Hematopoietic multipotent progenitor cell treated with erythropoietin and hydrocortisone succinate and interleukin-3 and kit ligand, for 17 days (in vitro differentiated cells): Measurements from ENCODE around the gene TPTE2.
"Not testable (repeated sequence)": the region's sequence is repeated elsewhere in the genome, so short reads cannot be mapped to it uniquely, and the experiment has no call there.

Source experiments
- DNase-seq: peaks from one replicate; pipeline ENCODE4 v3.0.0-alpha.2; 2015; ENCODE audit warnings: low spot score

TPTE2 gene

DNA sequence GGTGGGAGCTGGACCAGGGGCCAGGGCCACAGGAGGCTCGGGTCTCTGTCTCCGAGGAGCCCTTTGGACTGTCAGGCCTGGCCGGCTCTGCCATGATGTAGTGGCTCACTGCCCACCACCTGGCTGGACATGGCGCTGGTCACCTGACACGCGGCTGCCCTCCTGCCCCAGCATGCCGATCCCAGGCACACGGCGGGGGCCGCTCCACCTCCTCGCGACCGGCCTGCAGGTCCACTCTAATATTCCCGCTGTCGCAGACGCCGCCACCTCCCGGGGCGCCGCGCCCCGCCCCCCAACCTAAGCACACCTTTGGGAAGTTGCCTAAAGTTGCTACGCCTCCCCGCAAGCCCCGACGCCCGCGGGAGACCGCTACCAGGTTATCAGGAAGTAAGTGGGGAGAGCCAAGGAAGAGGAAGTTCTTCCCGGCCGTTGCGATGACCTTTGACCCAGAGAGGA lies at the start of gene TPTE2:
TPTE2 (minus strand) TSS at position 406 of the 456 bp plus-strand sequence. CDS start 58,298 bp downstream, outside the sequence.
- not testable (repeated sequence) for DNase-seq

DNA sequence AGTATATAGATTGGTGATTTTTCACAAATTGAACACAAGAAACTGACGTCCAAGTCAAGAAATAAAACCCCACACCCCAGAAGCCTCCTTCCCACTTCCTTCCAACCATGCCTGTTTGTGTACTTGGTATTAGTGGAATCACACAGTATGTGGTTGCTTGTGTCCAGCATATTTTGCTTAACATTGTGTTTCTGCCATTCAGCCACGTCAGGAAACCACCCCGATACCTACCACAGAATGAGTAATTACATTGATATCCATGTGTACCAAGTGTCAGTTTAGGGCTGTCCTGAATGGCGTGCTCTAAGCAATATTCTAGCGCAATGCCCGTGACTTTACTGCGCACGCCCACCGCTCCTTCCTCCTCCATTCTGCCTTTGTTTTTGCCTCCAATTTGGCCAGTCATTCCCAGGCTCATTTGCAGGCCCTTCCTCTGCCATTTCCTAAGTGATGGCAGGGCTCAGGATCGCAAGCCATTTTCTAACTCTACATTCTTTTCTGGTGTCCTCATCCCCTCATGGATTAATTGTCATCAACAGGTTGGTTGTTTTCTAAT lies 46.3 kb upstream of the TPTE2 start:
- DNase-seq: no peak

DNA sequence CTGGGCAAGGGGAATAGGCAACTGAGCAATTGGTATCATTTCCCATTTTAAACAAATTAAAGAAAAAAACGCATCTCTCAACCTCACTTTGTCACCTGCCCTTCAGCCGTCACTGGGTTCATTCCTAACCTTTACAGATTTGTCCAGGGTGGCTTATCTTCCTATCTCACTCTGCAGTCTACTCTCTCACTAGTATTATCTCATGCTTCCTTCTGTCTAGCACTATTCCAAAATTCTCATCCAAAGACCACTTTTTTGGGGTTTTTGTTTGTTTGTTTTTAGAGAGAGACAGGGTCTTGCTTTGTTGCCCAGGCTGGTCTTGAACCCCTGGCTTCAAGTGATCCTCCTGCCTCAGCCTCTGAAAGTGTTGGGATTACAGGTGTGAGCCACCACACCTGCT lies 45.4 kb upstream of the TPTE2 start:
- no peak for DNase-seq

DNA sequence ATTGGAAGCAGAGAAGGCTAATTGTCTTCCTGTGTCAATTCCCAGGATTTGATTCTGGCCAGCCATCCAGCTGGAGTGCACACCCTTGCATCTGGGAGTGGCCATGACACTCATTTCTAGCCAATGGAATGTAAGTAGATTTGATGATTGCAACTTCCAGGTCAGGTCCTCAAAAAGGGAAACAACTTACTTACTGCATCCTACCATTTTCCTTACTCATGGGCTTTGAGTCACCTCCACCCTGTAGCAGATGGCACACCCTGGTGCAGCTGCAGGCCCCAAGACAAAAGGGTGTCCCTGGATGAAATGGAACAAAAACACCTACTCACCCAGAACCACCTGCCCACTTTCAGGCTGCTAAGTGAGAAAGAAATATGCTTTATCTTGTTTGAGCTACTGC lies 44.8 kb upstream of the TPTE2 start:
- no peak for DNase-seq

DNA sequence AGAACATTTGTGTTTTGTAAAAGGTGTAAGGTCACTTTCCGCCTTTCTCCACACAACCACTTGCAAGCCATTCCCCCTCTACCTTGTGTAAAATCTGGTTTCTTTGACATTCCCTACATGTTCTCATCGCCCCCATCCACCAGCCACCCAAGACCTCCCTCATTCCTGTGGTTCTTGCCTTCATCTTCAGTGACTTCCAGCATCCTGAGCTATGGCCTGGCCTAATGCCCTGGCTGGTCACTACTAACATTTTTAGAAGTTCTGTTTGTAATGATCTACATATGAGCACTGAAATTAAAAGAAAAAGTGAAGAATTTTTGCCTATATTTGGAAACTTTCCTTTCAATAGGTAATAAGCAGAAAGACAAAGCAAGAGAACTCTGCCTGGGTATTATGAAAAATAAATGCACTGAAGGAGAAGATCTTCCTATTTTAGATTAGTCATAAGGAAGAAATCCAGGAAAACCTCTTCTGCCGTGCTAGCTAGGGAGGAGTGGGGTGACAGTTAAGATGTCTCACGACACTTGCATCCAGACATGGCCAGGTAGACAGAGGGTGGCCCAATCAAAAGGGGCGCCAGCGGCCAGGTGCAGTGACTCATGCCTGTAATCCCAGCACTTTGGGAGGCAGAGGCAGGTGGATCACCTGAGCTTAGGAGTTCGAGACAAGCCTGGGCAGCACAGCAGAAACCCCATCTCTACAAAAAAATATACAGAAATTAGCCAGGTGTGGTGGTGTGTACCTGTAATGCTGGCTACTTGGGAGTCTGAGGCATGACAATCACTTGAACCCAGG lies 44.0 kb upstream of the TPTE2 start:
- DNase-seq: no peak

DNA sequence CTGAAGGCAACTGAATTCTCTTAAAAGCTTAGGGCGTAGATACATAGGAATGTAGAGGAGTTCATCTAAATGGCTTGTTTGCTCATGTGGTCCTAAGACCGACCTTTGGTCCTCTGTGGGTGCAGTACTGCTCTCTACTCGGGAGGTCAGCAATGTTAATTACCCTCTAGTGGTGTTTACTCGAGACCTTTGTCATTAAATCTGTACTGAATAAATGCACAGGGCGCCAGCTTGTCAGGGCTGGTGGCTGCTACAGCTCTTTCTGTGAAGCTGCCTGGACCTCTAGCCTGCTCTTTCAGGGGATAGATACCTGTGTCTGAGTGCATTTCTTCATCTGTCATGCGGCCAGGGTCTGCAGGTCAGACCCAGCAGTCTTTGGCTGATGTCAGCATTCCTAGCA lies 43.0 kb upstream of the TPTE2 start:
- DNase-seq: no peak

DNA sequence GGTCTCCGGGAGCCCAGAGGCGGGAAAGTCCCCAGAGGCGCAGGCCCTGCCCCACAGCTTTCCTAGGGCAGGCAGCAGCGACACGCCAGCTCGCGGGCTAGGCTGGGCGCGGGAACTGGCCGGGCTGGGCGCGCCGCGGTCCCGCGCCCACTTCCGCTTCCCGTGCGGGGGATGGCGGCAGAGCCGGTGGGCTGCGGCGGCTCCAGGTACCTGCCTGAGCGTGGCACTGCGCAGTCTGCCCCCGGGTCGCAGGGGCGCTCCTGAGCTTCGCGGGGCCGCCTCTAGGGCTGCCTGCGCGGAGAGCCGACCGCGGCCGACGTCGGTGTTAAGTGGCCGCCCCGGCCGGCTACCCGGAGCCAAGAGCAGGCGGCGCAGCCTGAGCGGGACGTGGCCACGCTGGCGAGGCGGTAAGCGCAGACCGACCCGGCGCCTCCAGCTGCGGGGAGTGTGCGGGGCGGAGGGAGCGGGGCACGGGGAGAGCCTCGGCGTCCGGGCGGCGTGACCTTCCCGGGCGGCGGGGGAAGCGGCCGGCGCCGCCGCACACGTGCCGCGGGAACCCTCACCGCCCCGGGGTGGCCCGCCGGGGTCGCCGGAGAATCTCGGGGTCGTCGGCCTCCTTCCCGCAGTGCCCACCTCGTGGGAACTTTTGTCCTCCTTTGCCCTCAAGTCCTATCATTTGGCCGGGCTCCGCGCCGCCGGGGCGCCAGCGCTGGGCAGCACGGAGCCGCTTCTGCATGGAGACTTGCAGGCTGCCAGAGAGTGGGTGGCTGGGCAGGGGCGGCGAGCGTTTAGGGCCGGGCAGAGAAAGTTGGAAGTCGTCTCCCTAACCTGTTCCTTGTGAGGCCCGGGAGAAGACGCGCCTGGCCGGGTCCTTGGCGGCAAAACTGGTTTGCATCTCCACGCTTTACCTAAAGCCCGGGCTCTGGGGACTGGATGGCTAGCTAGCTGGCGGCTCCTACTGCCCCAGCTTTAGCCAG lies 40.7 kb upstream of the TPTE2 start:
- DNase-seq: no peak

DNA sequence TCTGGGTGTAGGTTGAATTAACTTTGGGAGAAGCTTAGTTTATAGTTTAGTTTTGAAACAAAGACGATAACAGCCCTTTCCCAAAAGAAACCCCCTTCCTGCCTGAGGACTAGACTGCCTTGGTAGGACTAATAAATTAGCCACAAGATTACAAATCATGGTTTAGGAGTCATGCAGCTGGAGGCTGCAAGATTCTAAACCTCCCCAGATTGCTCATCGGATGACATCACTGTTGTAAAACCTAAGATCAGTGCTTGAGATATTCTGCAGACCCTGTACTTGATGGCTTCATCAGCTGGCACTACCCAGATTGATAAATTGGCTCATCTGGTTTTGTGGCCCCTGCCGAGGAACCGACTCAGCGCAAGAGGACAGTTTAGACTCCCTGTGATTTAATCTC lies 36.2 kb upstream of the TPTE2 start:
- no peak for DNase-seq

DNA sequence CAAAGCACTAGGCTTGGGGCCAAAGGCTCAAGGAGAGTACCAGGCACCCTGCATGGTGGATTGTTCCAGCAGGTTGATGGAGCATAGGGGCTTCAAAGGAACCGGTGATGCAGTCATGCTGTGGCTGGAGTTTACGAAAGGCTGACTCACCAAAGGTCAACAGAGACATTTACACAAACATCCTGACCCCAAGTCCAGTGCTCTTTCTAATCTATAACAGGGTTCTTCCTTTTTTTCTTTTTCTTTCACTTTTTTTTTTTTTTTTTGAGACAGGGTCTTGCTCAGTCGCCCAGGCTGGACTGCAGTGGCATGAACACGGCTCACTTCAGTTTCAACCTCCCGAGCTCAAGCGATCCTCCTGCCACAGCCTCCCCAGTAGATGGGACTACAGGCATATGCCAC lies 35.6 kb upstream of the TPTE2 start:
- DNase-seq: no peak

DNA sequence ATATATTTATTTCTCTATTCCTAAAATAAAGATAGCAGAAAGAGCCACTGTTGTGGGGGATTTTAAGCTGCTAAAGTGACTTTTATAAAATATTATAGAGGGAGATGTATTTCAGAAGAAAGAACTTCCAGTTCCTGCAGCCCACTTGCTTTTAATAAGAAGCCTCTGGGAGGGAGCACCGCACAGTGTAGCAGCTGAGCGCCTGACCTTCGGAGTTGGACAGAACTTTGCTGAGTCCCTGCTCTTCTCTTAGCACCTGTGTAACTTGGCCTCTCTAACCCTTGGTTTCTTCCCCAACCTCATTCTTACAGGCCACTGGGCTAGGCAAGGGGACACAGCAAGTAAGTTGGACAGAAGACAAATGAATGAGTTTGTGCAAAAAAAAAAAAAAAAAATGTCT lies 34.8 kb upstream of the TPTE2 start:
- DNase-seq: no peak

DNA sequence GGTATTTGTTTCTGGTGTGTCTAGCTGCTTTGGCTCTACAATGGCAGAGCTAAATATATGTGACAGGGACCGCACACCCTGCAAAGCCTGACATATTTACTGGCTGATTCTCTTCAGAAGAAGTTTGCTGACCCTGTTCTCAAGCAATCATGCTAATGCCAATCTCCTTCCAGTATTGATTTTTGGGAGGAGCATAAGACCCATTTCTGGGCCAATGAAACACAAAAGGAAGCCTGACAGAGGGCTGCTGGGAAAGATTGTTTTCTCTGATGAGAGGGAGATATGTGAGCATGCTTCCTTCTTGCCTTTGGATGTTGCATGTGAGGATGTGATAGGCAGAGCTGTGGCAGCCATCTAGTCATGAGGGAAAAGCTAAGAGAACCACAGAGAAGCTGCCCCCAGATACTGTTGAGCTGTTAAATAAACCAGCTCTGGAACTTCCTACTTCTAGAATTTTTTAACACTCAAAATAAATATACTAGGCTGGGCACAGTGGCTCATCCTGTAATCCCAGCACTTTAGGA lies 31.4 kb upstream of the TPTE2 start:
- no peak for DNase-seq

DNA sequence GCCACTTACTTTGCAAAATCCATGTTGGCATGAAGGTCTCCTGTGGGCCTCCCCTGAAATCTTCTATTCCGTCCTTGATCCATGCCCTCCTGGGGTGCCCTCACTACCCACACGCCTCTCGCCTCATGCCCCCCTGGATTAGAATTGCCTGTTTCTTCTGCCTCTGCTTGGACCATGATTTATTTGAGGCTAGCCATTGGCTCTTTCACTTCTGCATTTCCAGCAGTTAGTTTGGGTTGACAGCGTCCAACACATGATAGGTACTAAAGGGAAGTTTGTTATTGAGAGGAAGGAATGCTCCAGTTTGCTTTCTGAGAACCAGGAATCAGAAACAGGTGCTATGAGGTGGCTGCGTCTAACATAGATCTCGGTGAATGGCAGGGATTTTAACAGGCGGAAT lies 30.5 kb upstream of the TPTE2 start:
- no peak for DNase-seq

DNA sequence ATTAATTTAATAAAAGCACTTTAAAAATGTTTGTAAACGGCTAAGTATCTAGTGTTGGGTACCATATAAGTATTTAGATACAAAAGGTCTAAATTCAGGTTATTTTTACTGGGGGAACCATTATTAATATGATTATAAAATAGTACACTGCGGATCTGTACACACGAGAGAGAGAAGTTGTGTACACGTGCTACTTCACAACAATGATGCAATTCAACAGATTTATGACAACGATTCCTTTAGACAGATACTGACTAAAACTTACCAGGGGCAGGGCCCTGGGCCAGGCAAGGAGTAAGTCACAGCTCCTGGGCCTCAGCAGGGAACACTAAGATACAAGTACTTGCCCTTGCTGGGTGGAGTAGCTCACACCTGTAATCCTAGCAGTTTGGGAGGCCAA lies 29.1 kb upstream of the TPTE2 start:
- DNase-seq: no peak

DNA sequence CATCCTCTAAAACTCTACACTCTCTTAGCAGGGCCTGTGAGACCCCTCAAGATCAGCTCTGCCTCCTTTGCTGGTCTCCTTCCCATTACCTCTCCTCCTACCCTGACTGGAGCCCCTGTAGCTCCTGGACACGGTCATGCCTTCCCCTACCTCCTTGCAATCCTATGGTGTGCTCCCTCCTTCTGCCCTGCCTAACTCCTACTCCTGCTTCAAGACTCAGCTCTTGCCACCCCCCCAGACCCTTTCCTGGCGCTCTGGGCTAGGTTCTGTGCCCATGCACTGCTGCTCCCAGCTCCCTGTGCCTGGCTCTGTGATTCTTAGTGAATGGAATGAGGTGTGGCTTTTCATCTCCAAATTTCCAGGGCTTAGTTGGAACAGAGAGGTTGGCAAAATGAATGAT lies 28.0 kb upstream of the TPTE2 start:
- DNase-seq: no peak

DNA sequence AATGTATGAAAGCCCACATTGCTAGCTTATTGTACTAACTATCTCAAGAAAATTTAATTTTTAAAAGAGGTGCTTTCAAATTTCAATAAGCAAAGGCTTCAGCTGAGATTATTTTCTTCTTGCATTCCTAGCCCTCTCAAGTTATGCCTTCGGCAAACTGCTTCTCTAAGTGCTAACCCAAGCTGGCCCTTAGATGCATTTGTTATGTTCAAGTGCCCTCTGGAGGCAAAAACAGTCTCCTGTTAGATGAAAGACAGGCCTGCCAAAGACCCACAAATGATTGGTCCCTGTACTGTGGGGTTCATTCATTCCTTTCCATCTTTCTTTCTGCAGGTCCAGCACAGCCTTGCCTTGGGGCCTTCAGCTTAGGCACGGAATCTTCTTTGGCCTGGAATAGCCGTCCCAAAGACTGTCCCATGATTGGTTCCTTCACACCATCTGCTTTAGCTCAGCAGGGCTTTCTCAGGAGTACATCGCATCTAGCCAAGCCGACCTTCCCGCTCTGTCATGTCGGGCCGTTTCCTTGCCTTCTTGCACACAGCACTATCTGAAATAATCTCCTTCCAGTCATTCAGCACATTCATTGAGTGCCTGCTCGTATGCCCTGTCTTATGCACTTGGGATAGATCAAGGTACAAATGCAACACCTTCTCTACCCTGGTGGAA lies 26.4 kb upstream of the TPTE2 start:
- DNase-seq: peak; percentile 21

DNA sequence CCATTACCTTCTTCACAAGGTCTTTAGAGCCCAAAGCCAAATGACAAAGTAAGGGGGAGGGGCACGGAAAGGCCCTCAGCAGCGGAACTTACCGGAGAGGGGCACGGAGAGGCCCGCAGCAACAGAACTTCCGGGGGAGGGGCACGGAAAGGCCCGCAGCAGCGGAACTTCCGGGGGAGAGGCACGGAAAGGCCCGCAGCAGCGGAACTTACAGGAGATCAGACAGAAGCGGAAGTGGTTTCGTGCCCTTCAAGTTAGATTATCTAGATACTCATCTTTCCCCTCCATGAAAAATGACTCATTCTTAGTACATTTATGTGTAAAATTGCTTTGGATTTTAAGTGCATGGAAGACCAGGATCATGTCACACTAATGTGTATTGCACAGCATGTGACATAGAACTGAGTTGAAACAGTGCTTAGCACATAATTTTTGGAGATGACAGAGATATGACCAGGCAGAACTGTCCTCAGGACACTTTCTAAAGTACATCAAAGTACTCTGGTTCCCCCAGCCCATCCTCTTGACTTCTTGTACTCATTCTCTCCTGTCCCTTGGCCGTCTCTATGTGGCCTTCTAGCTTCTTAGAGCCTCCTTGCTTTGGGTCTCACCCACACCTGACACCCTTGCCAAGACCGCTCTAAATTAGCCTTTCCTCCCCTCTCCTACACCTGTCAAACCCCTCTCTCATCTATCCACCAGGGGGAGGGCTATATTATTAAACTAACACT lies 25.7 kb upstream of the TPTE2 start:
- peak; percentile 9 for DNase-seq

DNA sequence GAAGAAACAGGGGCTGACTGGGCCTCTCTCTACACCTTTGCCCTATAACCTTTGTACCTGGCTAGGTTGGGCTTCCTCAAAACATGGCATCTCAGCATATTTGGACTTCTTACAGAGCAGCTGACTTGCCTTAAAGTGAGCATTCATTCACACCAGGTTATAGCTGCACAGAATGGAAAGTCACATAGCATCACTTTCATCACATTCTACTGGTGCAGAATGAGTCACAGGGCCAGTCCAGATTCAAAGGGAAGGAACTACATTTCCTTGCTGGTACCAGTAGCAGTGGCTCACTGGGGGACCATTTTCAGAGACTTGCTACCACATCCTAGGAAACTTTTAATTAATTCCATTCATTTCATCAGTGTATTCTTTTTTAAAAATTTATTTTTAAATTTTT lies 20.3 kb upstream of the TPTE2 start:
- DNase-seq: no peak

DNA sequence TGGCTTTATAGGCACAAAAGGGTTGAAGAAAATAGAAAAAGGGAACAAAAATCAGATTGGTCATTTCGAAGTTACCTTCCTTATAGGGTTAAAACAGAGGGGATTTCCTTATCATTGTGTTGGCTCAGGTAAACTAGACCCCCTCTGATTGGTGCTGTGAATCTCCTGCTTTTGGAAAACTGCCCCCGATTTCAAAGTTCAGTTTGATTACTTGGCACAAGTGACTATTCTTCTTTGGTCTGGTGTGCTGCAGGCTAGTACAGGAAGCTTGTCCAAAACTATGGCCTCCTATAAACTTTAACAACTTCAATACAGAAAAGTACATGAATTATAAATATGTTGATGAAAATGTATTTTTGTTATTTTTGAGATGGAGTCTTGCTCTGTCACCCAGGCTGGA lies 13.9 kb upstream of the TPTE2 start:
- DNase-seq: no peak

DNA sequence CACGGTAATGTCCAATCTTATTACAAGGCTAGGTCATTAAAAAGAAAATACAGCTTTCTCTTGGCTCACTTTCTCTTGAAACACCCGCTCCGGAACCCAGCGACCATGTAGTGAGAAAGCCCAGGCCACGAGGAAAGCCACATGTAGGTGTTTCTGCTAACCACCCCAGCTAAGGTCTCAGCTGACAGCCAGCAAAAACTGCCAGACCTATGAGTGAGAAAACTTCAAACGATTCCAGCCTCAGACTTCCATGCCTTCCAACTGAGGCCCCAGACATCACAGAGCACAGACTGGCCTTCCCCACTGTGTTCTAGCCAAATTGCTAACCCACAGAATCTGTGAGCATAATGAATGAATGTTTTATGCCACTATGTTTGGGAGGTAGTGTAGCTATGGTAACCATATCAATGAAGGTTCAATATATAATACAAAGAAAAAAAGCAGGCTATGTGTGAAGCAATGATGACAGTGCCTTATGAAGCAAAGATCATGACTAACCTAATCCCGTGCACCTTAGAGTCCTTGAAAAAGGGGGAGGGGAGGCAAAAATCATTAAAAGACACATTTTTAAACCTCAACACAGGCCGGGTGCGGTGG lies 11.9 kb upstream of the TPTE2 start:
- DNase-seq: no peak

DNA sequence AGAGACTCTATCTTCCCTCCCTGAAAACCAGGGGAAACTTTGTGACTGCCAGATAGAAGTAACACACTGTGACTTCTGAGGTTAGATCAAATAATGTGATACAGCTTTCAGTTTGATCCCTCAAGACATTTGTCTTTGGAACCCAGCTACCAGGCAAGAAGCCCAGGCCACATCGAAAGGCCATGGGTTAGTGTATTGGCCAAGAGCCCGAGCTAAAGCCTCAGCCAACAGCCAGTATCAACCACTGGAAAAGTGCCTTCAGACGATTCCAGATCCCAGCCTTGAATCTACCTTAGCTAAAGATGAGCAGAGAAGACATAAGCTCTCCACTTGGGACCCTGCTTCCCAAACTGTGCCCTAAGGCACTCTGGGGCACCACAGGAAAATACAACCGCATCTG lies 10.9 kb upstream of the TPTE2 start:
- no peak for DNase-seq
